RWPE2 (cell line): ENCODE data around the gene DCUN1D3.
"Not testable (repeated sequence)": the region's sequence is repeated elsewhere in the genome, so short reads cannot be mapped to it uniquely, and the experiment has no call there.

Source experiments
- ATAC-seq: fragments of 200-7000 bp; cut with Tn5 transposase; 3 replicates; pipeline ENCODE4 v1.9.1; 2021; ENCODE audit warnings: low read depth
- DNase-seq: peaks from one replicate; pipeline ENCODE4 v3.0.0-alpha.2; 2020; ENCODE audit warnings: low spot score
- H3K27ac ChIP-seq: fragments of 450-650 bp; 2 replicates; pipeline ENCODE4 v1.5.1; 2017; ENCODE audit warnings: mild to moderate bottlenecking; ENCODE audit not compliant: poor library complexity, severe bottlenecking
- H3K27me3 ChIP-seq: fragments of 250-450 bp; sonication (Bioruptor Pico); 2 replicates; pipeline ENCODE4 v1.5.1; 2021; ENCODE audit warnings: mild to moderate bottlenecking, moderate library complexity; ENCODE audit not compliant: insufficient read depth, poor library complexity, severe bottlenecking
- H3K36me3 ChIP-seq: fragments of 250-450 bp; sonication (Bioruptor Pico); 2 replicates; pipeline ENCODE4 v1.5.1; 2020; ENCODE audit warnings: low read depth, mild to moderate bottlenecking, moderate library complexity
- H3K4me1 ChIP-seq: fragments of 250-450 bp; sonication (Bioruptor Pico); 2 replicates; pipeline ENCODE4 v1.5.1; 2021; ENCODE audit warnings: mild to moderate bottlenecking, moderate library complexity; ENCODE audit not compliant: insufficient read depth, poor library complexity, severe bottlenecking
- H3K4me3 ChIP-seq: fragments of 250-450 bp; sonication (Bioruptor Pico); 2 replicates; pipeline ENCODE4 v1.5.1; 2021; ENCODE audit warnings: mild to moderate bottlenecking, moderate library complexity; ENCODE audit not compliant: severe bottlenecking
- H3K9me3 ChIP-seq: fragments of 250-450 bp; sonication (Bioruptor Pico); 2 replicates; pipeline ENCODE4 v1.5.1; 2021; ENCODE audit warnings: mild to moderate bottlenecking, moderate library complexity; ENCODE audit not compliant: severe bottlenecking
- TF ChIP-seq, protein P1 (sequence below): fragments of 450-650 bp; IDR thresholded peaks from one replicate; pipeline ENCODE4 v1.5.1; 2017; ENCODE audit warnings: mild to moderate bottlenecking, moderate library complexity; ENCODE audit not compliant: poor library complexity, severe bottlenecking

The DCUN1D3 gene

DNA sequence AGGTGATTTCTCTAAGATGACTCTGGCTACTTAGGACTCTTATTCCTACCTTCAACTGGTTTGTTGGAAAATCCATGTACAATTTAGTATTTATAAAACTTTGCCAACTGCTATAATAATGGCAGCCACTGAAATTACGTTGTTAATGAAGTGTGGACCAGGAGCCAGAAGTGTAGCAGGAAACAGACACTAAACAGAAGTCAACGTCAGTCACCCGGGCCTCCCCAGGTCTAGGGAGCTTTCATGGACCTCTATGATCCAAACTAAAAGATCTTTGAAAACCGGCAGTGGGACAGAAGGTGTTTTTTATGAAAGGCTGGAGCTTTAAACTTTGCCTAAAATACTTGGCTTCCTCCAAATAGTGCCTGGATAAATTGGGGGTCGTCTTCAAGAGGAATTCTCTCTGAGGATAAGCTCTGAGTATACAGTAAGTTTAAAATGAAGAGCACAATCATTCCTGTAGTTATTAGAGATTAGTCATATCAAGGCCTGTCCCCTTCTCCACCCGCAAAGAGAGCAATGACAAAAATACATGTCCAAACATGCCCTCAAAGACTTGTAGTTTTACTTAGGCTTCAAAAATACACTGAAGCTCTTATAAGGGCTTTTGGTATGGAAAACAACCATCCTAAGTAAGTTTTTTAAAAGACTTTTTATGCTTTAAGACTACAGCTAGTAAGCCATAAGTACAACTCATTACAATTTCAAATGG, 34.6 kb downstream of the DCUN1D3 start:
- Histone ChIP-seq H3K27me3 (no peaks in the 10 kb centered on the region), H3K4me1 (peaks cover 48% of the 10 kb centered on the region), H3K4me3 (no peak overlapping the region), H3K9me3 (no peaks in the 10 kb centered on the region), H3K36me3 (peaks cover 16% of the 10 kb centered on the region; the same call in 1 of the 2 replicates), H3K27ac (peak overlapping the region; percentile 96)
- TF ChIP-seq, protein P1, sequence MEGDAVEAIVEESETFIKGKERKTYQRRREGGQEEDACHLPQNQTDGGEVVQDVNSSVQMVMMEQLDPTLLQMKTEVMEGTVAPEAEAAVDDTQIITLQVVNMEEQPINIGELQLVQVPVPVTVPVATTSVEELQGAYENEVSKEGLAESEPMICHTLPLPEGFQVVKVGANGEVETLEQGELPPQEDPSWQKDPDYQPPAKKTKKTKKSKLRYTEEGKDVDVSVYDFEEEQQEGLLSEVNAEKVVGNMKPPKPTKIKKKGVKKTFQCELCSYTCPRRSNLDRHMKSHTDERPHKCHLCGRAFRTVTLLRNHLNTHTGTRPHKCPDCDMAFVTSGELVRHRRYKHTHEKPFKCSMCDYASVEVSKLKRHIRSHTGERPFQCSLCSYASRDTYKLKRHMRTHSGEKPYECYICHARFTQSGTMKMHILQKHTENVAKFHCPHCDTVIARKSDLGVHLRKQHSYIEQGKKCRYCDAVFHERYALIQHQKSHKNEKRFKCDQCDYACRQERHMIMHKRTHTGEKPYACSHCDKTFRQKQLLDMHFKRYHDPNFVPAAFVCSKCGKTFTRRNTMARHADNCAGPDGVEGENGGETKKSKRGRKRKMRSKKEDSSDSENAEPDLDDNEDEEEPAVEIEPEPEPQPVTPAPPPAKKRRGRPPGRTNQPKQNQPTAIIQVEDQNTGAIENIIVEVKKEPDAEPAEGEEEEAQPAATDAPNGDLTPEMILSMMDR: no peak
- DNase-seq: no peak
- ATAC-seq: peak; percentile 66

DNA sequence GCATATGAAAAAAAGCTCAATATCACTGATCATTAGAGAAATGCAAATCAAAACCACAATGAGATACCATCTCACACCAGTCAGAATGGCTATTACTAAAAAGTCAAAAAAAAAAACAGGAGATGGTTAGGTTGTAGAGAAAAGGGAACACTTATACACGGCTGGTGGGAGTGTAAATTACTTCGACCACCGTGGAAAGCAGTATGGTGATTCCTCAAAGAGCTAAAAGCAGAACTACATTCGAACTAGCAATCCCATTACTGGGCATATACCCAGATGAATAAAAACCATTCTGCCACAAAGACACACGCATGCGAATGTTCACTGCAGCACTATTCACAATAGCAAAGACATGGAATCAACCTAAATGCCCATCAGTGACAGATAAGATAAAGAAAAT, 35.8 kb downstream of the DCUN1D3 start:
- H3K4me1 ChIP-seq: peaks cover 38% of the 10 kb centered on the region
- H3K27me3 ChIP-seq, H3K9me3 ChIP-seq, ATAC-seq, H3K4me3 ChIP-seq, DNase-seq: not testable (repeated sequence)
- H3K36me3 ChIP-seq: peaks cover 28% of the 10 kb centered on the region
- peak overlapping the region; percentile 96 for H3K27ac ChIP-seq

DNA sequence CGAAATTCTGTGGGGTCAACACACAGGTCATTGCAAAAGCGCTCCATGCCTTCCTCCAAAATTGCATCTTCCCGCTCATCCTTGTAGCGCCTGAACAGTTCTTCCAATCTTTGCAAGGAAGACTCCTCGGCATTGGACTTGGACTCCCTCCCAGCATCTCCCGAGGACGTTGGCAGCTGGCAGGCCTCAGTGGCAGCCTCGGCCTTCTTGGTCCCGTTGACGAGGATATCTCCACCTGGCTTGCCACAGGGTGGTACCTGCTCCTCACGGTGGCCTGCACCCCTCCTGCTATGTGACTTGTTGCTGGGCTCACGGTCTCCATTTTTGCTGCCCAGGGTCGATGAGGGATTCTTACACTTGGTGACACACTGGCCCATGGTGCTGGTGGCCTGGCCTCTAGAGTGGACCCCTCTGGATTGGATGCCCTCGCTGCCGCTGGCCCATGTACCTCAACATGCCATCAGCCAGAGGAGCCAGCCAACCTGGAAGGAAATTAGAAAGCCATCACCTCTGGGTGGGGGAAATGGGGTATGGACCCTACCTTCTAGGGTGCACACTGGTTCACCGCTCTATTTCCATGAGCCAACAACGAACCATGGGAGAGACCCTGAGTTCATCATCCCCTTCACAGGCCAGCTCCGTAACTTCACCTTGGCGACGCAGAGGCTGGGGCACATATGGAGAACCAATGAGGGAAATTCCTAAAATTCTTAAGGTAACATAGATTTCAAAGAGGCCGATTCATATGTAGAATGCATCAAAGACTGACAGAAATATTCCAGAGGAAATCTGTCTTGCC, 37.8 kb downstream of the DCUN1D3 start:
- Histone ChIP-seq H3K4me1 (peaks cover 26% of the 10 kb centered on the region), H3K27me3 (no peaks in the 10 kb centered on the region), H3K27ac (no peak overlapping the region), H3K9me3 (no peaks in the 10 kb centered on the region), H3K36me3 (peaks cover 32% of the 10 kb centered on the region), H3K4me3 (no peak overlapping the region)
- DNase-seq: no peak
- TF ChIP-seq, protein P1: no peak
- ATAC-seq: no peak

DNA sequence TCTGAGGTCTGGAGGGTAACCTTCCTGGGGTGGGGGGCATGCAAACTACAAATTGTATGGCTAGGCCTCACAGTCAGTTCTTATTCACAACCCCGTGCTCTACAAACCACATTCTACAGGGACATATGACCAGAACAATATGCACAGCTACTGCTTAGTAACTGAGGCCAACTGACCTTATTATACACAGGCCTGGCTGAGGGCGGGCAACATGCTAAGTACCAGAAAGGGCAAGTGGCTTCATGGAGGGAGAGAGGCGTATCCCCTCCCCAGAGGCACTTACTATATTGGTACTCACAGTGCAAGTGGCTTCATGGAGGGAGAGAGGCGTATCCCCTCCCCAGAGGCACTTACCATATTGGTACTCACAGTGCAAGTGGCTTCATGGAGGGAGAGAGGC, 39.2 kb downstream of the DCUN1D3 start:
- H3K4me3 ChIP-seq, ATAC-seq, H3K9me3 ChIP-seq, DNase-seq, H3K27ac ChIP-seq, H3K27me3 ChIP-seq: not testable (repeated sequence)
- Histone ChIP-seq H3K36me3 (peaks cover 32% of the 10 kb centered on the region), H3K4me1 (peaks cover 12% of the 10 kb centered on the region)

DNA sequence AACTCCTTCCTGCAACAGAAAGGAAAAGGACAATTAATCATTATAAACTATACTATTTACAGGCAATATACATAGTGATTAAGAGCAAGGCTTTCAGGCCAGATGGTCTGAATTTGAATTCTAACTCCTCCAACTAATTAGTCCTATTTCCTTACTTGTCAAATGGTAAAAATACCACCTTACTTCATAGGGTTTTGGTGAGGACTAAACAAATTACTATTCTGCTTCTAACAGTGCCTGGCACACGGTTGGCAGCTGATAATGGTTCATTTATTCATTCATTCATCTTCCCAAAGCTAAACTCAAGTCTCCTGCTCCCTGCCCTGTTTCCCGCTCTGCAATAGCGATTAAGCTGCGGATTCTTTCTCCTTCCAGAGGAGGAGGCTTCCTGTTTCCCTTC, 39.8 kb downstream of the DCUN1D3 start:
- no peaks in the 10 kb centered on the region for H3K27me3 ChIP-seq
- DNase-seq: no peak
- H3K9me3 ChIP-seq: no peaks in the 10 kb centered on the region
- H3K27ac ChIP-seq: no peak overlapping the region
- TF ChIP-seq, protein P1: no peak
- peaks cover 6% of the 10 kb centered on the region for H3K4me1 ChIP-seq
- no peak for ATAC-seq
- H3K36me3 ChIP-seq: peaks cover 32% of the 10 kb centered on the region
- no peak overlapping the region for H3K4me3 ChIP-seq
